GM21447 (cell line): ENCODE measurements around the gene UVRAG.

ENCODE experiments used
- ATAC-seq: cut with Tn5 transposase; IDR thresholded peaks from one replicate; pipeline ENCODE4 v1.9.1; 2021; ENCODE audit not compliant: unreplicated experiment

Gene UVRAG

DNA sequence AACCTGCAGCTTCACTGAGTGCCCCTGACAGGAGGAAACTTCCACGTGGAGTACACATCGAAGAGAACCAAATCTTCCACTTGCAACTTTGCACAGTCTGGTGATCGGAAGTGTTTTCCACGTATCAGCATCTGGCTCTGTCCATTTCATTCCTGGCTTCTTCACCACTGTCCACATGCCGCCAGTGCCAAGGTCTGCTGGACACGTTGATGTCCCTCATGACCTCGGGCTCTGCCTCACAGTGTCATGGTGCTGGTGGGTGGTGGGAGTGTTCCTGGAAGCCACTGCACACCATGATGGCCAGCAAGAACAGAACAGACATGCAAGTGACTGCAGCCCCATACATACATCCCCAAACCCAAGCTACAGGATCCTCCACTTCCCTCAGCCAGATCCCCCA is 342.9 kb downstream of the UVRAG start:
- ATAC-seq: no peak

DNA sequence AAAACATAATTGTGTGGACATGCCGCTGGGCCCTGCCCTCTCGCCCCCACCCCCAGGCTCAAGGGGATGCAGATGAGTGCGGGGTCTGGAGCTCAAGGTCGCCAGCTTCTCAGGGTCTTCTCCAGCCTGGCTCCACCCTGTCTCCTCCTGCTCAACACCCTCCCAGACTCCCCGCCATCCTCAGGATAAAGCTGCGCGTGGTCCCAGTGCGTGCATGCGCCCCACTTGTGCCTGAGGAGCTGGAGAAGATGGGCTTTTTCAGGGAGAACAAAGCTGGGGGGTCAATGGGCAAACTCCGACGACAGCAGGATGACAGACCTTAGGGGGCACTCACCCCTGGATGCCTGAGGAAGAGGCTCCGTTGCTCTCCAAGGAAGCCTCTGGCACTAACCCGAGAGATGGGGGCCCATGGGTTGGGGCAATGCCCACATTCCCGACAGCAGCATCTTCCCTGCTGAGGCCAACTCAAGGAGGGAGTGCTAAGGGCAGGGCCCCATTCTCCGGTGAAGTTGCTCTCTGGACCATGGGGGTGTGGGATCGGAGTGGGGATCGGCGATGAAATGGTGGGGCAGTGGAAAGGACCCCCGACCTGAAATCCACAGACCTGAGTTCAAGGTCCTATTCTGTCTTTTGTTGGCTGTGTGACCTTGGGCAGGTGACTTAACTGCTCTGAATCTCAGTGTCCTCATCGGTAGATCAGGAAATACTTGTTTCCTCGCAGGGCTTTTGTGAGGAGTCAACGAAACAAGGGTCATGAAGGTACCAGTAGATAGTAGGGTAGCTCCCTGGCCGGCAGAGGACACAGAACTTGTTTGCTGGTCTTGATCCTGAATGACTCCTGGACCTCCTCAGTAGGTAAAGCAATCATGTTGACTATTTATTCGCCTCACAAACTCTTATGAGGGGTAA is 343.6 kb downstream of the UVRAG start:
- ATAC-seq: no peak

DNA sequence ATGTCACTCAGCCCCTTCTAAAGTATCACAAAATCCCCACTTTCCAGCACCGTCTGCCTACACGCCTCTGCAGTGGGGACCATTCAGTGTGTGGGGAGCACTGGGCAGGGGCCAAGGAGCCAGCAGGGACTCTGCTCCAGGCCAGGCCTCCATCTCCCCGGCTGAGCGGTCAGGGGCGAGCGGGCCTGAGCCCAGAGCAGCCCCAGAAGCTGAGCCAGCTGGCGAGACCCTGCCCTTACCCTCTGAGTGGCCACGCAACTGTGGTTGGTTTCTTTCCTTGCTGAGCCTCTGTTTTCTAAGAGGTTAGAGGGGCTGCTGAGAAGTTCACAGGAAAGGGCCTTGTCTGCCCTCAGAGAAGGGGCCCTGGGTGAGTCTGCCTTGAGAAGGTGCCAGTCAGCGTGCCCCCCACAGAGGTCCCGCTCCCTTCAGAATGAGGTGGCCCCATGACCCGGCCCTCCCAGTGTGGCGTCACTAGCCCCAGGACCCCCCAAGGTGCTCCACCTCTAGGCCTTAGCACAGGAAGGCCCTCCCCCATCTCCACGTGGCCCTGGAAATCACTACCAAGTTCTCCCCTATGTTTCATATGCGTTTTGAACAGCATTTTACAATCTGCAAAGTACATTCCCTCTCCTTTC is 344.4 kb downstream of the UVRAG start:
- no peak for ATAC-seq

DNA sequence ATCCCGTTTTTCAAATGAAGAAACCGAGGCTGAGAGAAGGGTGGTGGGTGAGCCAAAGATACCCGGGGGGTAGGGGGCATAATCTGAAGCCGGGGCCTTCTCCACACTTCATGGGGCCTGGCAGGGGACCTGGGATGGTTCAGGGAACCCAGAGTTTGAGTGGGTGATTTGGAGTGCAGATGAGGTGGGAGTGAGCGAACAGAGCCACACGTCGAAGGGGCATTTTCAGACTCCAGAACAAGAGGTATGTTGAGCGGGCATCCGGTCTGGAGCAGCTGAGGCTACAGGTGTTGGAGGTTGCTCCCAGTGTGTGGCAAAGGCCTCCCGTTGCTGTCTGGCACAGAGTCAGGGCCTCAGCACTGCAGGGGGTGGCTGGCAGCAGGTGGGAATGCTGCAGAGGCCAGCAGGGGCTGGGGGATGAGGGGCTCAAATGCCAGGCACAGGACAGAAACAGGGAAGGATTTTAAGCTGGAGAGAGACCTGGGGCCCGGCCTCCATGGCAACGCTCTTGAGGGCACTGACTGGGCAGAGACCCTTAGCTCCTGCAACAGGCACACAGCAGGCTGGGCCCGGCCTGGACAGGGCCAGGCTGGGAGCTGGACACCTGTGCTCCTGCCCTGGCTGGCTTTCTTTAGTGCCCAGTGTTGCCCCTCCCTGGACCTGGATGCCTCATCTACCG is 345.1 kb downstream of the UVRAG start:
- no peak for ATAC-seq

DNA sequence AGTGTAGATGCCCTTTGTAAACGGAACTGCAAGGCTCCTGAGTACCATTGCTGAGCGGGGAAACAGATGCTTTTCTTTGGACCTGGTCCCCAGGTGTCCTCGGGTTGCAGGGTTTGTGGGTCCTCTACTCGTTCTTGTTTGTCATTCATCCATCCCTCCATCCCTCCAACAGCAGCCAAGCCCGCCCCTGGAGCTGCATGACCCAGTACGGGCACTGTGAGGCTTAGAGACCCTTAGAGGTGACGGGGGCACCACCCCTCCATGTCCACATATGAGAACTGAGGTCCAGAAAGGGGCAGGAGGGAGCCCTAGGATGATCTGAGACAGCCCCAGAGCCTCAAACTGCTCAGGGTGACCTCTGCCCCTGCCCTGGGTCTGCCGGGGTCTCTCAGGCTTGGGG is 345.8 kb downstream of the UVRAG start:
- no peak for ATAC-seq

DNA sequence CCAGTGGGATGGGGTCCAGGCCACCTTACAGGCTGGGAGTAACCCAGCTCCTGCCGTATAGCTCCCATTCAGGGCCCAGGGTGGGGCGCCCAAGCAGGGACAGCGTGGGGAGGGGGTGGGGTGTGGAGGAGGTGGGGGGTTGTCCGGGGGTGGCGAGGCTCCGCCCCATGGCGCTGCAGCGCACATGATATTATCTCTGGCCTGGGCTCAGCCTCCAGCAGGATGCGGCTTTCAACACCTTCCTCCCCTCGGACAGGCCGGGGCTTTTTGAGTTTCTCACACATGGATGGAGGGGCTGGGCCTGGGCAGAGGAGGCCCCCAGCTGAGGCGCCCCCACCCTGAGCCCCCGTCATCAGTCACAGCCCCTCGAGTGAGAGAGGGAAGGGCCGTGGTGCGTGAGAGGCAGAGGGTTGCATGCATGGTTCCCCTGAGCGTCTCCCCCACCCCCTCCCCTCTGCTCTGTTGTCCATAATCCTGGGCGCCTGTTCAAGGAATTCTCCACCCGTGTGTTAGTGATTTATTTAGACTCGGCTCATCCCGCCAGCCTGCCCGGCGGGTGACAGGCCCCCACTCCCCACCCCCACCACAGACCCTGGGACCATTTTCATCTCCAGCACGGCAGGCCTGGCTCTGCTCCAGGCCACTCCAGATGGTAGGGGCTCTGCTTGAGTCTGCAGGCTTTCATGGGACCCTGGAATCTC is 346.4 kb downstream of the UVRAG start:
- ATAC-seq: no peak

DNA sequence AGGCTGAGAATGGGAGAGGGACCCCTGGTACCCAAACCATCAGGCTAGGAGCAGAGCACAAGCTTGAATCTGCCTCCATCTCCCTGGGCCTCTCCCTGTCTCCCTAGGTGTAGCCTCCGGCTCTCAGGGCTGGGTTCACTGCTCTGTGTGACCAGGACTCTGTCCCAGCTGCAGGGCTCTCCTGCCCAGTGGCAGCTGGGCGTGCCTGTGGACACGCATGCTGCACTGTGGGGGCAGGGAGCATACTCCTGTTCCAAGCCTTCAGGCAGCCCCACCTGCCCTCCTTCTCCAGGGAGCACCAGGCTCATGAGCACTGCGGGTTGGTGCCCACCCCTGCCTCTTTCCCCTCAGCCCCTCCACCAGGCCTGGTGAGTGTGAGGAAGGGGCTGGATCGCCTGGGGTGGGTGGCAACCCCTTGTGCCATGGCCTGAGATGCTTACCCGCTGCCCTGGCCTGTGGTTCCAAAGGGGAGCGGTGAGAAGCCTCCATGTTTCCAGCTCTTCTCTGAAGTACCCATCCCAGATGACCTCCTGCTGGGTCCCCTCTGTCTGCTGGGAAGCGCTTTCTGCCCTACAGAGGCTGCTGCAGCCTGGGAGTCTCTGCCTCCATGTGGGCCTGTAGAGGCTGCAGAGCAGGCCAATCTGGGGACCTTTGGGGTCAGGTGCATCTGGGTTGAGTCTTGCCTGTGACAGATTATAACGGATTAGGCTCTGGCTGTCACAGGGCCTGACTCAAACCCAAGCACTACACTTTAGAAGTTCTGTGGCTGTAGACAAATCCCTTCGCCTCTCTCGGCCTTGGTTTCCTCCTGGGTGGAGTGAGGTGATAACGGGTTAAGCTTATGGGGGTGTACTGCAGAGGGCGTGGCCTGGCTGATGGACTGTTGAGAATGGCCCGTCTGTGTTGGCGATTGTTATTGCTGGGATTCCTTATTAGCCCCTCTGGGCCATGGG is 347.6 kb downstream of the UVRAG start:
- no peak for ATAC-seq

DNA sequence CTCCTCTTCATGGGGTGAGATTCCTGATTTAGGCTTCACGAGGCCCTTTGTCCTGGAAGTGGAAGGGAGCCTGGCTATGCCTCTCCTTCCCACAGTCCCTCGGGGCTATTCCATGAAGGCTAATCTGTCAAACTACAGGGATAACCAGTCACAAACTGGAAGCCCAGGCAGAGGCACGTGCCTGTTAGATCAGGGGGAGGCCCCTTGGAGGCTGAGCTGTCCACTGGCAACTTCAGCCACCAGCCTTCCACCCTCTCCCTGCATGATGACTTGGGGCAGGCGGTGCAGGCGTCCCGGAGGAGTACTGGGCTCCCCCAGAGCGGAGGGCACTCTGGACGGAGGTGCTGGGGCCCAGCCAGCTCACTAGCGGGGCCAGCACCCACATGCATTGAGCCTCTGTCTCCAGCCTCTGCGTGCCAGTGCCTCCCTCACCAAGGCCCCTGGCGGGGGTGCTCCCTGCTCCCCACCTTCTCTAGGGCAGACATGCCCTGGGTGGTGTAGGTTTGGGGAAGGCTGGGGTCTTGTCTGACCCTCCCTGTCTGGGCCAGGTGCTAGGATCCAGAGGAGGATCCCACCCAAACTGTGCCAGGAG is 348.4 kb downstream of the UVRAG start:
- ATAC-seq: no peak

DNA sequence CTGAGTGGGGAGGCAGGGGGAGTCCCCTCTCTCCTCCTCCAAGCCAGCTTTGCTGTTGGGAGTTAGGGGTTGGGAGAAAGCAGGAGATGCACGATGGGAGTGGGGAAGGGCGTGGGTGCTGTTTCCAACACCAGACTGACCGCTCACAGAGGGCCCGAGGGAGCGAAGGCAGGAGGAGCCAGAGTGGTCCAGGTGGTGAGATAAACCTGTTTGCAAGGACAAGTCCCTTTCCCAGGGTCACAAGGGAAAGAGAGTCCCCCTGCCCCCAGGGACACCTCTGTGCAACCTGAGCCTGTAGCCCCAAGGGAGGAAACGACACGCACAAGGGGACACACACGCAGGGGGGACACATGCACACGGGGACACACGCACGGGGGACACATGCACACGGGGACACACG is 349.1 kb downstream of the UVRAG start:
- ATAC-seq: no peak

DNA sequence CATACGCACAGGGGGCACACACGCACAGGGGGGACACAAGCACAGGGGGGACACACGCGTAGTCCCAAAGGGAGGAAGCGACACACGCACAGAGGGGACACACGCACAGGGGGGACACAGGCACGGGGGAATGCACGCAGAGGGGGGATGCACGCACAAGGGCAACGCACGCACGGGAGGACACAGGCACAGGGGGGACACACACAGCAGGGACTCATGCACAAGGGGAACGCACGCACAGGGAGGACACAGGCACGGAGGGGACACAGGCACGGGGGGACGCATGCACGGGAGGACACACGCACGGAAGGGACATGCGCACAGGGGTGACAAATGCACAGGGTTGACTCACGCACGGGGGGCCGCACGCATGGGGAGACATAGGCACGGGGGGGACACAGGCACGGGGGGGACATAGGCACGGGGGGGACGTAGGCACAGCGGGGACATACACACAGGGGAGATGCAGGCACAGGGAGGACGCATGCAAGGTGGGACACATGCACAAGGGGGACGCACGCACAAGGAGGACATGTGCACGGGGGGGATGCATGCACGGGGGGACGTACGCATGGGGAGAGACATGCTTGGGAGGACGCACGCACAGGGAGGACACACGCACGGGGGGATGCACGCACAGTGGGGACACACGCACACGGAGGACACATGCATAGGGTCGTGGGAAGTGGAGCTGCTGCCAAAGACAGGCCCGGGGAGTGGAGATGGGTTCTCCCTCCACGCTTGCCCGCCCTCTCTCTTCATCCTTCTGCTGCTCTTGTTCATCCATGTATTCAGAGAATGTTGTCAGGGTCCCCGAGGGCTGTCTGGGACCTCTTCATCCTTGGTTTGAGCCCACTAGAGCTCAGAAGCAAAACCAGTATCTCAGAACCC is 350.1 kb downstream of the UVRAG start:
- no peak for ATAC-seq

DNA sequence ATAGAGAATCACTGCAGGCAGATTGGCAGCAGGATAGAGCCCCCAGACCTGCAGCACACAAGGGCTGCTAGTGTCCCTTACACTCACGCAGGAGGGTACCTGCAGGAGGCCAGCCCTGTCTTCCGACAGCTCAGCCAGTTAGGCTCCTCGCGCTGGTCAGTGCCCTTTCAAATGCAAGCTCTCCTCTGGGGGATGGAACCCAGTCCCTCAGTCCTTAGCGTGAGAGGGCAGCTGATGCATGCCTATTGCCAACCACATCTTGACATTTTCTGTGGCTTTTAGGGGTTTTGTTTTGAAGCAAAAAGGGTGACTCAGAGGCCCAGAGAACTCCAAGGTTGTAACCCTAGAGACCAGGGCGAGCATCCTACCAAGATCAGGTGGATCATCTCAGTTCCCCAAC is 351.3 kb downstream of the UVRAG start:
- no peak for ATAC-seq

DNA sequence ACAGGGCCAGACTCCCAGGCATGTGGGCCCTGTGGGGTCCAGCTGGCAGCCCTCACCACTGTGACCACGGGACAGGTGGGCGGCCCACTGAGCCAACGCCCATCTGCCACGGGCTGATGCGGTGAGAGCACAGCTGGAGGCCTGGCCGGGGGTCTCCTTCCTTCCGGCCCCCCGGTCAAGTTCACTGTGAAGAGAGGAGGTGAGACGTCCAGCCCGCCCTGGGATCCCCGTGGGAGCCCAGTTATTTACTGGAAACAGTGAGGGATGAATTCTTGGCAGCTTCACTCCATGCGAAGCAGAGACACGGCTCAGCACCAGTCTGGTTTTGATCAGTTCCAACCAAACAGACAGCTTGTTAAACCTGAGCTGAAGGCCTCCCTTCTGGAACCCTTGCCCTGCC is 352.6 kb downstream of the UVRAG start:
- no peak for ATAC-seq

DNA sequence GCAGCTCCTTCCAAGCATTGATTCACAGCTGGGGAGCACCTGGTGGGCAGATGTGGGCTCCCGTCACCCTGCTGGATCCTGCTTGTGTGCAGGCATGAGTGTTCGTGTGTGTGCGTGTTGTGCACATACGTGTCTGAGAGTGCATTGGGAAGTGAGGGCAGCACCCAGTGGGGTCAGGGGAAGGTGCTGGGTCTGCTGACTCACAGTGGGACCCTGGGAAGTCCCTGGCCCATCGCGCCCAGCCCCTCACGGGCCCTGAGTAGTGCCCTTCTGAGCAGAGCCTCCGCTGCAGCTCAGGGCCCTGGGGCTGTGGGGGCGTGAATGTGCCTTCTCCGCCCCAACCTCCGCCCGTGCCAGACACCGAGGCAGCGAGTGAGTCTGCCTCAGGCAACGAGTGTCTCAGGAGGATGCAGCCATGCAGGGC is 354.5 kb downstream of the UVRAG start:
- no peak for ATAC-seq

DNA sequence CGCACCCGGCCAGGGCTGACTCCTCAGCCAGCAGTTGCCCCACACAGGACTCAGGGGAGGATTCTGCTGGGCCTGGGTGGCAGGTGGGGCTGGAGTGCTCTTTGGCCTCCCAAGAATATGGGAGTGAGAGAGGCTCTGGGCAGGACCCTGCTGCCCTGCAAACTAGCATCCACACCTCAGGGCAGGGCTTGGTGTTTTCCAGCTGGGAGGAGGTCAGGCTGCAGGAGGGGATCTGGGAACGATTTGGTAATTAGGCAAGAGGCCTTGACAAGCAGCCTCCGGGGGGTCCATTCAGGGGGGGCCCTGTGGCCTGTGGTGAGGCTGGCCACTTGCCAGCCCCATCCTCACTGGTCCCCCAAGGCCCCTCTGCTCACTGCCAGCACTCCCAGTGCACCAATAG is 355.5 kb downstream of the UVRAG start:
- no peak for ATAC-seq

DNA sequence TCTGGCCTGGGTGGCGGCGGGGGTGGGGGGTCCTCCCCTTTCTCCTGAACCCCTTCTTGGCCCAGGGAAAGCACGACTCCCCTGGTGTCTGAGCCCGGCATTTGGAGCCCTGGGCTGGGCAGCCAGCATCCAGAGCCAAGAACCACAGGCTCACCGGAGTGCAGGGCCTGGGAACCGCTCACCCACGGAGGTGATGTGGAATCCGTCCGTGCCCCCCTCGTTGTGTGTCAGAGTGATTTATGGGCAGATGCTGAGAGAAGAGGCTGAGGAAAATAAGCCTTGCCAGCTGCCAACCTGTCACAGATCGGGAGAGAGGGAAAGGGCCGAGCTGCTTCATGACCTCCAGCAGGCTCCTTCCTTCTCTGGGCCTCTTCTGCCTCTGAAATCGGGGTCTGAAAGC is 357.6 kb downstream of the UVRAG start:
- ATAC-seq: no peak

DNA sequence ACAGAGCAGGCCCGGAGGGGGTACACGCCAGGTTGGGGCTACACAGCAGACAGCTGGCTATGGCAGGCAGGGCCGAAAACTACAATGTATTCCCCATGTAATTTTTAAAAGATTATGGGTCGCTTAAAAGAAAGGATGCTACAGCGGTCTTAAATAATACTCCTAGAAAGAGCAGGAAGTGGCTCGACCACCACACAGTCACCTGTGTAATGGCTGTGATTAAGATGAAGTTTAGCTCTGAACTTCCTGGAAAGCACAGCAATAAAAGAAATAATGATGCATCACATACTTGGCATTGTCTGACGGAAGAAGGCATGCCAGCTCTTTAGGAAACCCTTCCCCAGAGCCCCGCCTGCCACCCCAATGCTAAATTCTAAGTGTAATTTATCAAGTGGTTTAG is 358.7 kb downstream of the UVRAG start:
- no peak for ATAC-seq

DNA sequence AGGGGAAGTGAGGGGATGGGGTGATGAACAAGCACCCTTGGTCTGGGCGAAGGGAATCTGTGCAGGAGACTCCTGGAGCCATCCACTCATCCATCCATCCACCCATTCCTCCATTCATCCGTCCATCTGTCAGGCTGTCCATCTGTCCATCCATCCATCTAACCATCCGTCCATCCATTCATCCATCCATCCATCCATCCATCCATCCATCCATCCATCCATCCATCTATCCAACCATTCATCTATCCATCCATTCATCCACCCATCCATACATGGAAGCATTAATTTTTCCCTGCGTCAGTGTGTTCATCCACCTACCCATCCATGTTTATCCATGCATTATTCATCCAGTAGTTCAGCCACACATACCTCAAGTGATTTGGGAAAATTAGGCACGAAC is 359.3 kb downstream of the UVRAG start:
- ATAC-seq: no peak

DNA sequence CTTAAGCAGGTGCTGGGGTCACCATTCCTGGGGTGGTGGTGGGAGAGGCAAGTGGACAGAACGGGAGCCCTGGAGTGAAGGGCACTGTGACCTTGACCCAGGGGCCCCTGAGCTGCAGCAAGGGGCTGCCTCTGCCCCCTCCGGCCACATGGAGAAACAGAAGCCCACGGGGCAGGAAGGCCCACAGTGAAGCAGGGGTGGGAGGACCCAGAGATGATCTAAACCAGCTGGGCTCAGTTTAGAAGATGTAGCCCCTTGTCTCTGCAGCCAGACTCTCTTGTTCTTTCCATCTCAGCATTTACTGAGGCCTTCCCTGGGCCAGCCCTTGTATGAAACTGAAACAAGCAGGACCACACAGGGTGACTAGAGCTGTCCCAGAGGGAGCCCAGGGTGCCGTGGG is 360.8 kb downstream of the UVRAG start:
- no peak for ATAC-seq

DNA sequence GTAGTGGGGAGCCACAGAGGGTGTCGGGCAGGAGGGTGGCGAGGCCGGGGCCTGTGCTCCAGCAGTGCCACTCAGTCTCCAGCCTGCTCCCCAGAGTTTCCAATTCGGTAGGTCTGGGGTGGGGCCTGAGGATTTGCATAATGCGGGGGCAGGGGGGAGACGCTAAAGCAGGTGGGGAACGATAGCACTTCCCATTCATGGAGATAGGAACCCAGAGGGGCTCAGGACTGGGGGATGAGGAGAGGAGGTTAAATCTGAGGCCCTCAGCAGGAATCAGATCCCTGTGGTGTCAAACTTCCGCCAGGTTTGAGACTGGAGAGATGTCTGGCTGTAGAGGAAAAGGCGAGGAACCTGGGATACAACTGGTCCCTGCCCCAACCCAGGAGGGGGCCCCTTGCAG is 361.5 kb downstream of the UVRAG start:
- ATAC-seq: no peak
